GM12878 (cell line): Measurements from ENCODE around the gene TACSTD2. TPM values are rescaled to one million over a fixed set of nuclear protein-coding genes. Genes with fewer than 3 reads are reported as not detected.

ENCODE experiments used
- ATAC-seq: fragments of 200-7000 bp; cut with Tn5 transposase; 3 replicates; pipeline ENCODE4 v1.9.1; 2020; ENCODE audit warnings: mild to moderate bottlenecking, moderate library complexity
- BruUV-seq: library from RNA; stranded (reverse); fragments of 400-500 nt; replicated peaks from 2 replicates; lab custom pipeline; 2021; lab: Mats Ljungman, UMichigan
- CTCF ChIA-PET: fragments of 300-600 bp; sonication (Branson Sonifier 250); formaldehyde crosslinking; extraction: SDS; loops from one replicate; lab custom pipeline; 2021; ENCODE audit warnings: inconsistent platforms; lab: Yijun Ruan, JAX
- POLR2A ChIA-PET: fragments of 350-600 bp; formaldehyde crosslinking; extraction: SDS; loops from one replicate; lab custom pipeline; 2021; ENCODE audit warnings: inconsistent platforms; lab: Charles Lee
- RAD21 ChIA-PET: fragments of 300-600 bp; sonication (Branson Sonifier 250); formaldehyde crosslinking; loops from one replicate; lab custom pipeline; 2023; ENCODE audit warnings: antibody characterized with exemption; ENCODE audit not compliant: unreplicated experiment; lab: Charles Lee
- SMC1A ChIA-PET: fragments of 300-600 bp; sonication (Branson Sonifier 250); formaldehyde crosslinking; loops from one replicate; lab custom pipeline; 2023; ENCODE audit not compliant: unreplicated experiment, uncharacterized antibody; lab: Charles Lee
- DNase-seq: peaks from one replicate; pipeline ENCODE4 v3.0.0-alpha.2; 2011; ENCODE audit warnings: low read depth, low spot score
- FAIRE-seq: peaks from 3 replicates; lab custom pipeline; 2011; peaks lifted over from hg19 to GRCh38; lab: Jason Lieb, UNC
- H2AFZ ChIP-seq: 2 replicates; pipeline ENCODE4 v1.6.0; 2011; ENCODE audit warnings: low read depth, low read length, control low read depth; ENCODE audit not compliant: control insufficient read depth
- H3K27ac ChIP-seq: 2 replicates; pipeline ENCODE4 v1.5.1; 2011; ENCODE audit warnings: control low read depth; ENCODE audit not compliant: control insufficient read depth, insufficient read depth
- H3K27me3 ChIP-seq, 2 experiments: replicated peaks in 1 of 2; 2 replicates each; pipeline versions ENCODE4 v1.6.0 to v1.6.1; 2011; ENCODE audit warnings: low read length in 1 of 2; ENCODE audit not compliant: control insufficient read depth in 2 of 2, insufficient read depth in 2 of 2
- H3K36me3 ChIP-seq, 2 experiments: 2 replicates each; pipeline ENCODE4 v1.5.1; 2011; ENCODE audit warnings: low read length in 1 of 2; ENCODE audit not compliant: control insufficient read depth in 2 of 2, insufficient read depth in 2 of 2
- H3K4me1 ChIP-seq: 2 replicates; pipeline ENCODE4 v1.6.1; 2011; ENCODE audit warnings: mild to moderate bottlenecking, low read length, moderate library complexity, mixed read lengths; ENCODE audit not compliant: control insufficient read depth, insufficient read depth
- H3K4me2 ChIP-seq: 2 replicates; pipeline ENCODE4 v1.6.0; 2011; ENCODE audit warnings: control low read depth; ENCODE audit not compliant: control insufficient read depth, insufficient read depth
- H3K4me3 ChIP-seq: fragments of 200-600 bp; sonication (generic); 2 replicates; pipeline ENCODE4 v1.5.1; 2016
- H3K79me2 ChIP-seq: 2 replicates; pipeline ENCODE4 v1.6.0; 2011; ENCODE audit warnings: low read length; ENCODE audit not compliant: control insufficient read depth, insufficient read depth
- H3K9ac ChIP-seq: 2 replicates; pipeline ENCODE4 v1.8.0; 2011; ENCODE audit warnings: low read length, control low read depth, mixed read lengths; ENCODE audit not compliant: control insufficient read depth, insufficient read depth
- H3K9me3 ChIP-seq: replicated peaks from 3 replicates; pipeline ENCODE4 v1.5.1; 2011; ENCODE audit warnings: mild to moderate bottlenecking, low read length; ENCODE audit not compliant: control insufficient read depth, insufficient read depth
- H4K20me1 ChIP-seq: 2 replicates; pipeline ENCODE4 v1.6.0; 2011; ENCODE audit not compliant: control insufficient read depth, insufficient read depth
- RAD21 ChIP-seq: IDR thresholded peaks from 2 replicates; pipeline ENCODE4 v1.6.1; 2011; ENCODE audit warnings: mild to moderate bottlenecking, low read depth, low read length, moderate library complexity; ENCODE audit not compliant: insufficient read depth
- ZBTB4 ChIP-seq: fragments of 450-650 bp; formaldehyde crosslinking; IDR thresholded peaks from 2 replicates; pipeline ENCODE4 v1.4.0; 2022; ENCODE audit warnings: mild to moderate bottlenecking, moderate library complexity
- WGBS: methylation state at CpG from one replicate; pipeline ENCODE4 v1.1.6; 2016; ENCODE audit warnings: low lambda C conversion rate; ENCODE audit not compliant: insufficient replicate concordance, insufficient coverage; ENCODE audit errors: missing lambda C conversion rate; 5-methylcytosine and 5-hydroxymethylcytosine counted together
- in situ Hi-C: fragments of 300-500 bp; cut with MboI; formaldehyde crosslinking; loops from 9 replicates; pipeline ENCODE4 v1.14.3; 2018; ENCODE audit warnings: mixed read lengths
- intact Hi-C: fragments of 100-400 bp; cut with micrococcal nuclease; formaldehyde crosslinking; loops from one replicate; pipeline ENCODE4 v1.14.2; 2022; ENCODE audit not compliant: unreplicated experiment
- polyA plus RNA-seq, 11 experiments: library from polyadenylated mRNA; depleted of rRNA in 4 of 11; unstranded in 6 of 11; stranded (reverse) in 5 of 11; fragments of >200 nt; fragmentation: Nextera tagmentation in 4 of 11; fragmentation: Illumina TruSeq in 1 of 11; extraction: Ambion mirVana in 4 of 11; extraction: Trizol in 1 of 11; gene quantifications; 1 replicate in 1 of 11; 2 replicates in 10 of 11; pipeline versions ENCODE4 v1.2.1 to v1.2.3, GENCODE V29; 2011 to 2016; ENCODE audit warnings: inconsistent platforms in 2 of 11, missing spikeins in 2 of 11, low read depth in 1 of 11
- total RNA-seq, 4 experiments: library from RNA; depleted of rRNA in 3 of 4; stranded (reverse); fragments of >200 nt in 3 of 4; fragmentation: Illumina TruSeq in 1 of 4; extraction: Trizol in 1 of 4; gene quantifications; 2 replicates each; pipeline versions ENCODE4 v1.2.1 to v1.2.3, GENCODE V29; 2013 to 2021

The TACSTD2 gene
- total and polyA plus RNA-seq, 10 of the 15 experiments (the other 5 are each of a cell fraction or from before 2014, with no cell fraction given): 0.56 to 9.4 (median 3.7) TPM

DNA sequence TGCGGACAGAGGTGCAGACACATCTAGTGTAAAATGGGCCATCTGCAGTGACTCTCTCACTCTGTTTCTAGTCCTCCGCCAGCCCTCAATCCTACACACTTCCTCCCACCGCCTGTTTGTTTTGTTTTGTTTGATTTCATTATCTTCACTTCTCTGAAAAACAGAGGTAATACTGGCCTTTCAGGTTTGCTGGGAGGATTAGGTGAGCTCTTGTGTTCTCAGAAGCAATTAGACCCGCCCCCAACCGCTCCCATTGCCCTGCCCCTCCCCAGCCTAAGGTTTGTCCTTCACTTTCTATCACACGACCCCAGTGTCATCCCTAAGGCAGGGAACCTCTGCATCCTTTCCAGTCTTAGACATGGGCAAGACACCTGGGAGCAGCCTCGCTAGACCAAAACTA, 43.2 kb upstream of the TACSTD2 start:
- H3K4me2 ChIP-seq: no peak overlapping the region
- WGBS: 51% methylated on average over 7 of the region's 7 CpGs
- no peaks in the 10 kb centered on the region for H3K9me3 ChIP-seq
- H3K4me1 ChIP-seq: no peaks in the 10 kb centered on the region
- DNase-seq (no peak), FAIRE-seq (no peak), ATAC-seq (no peak)
- H2AFZ ChIP-seq: no peak overlapping the region
- in situ Hi-C loops: no loop called here
- no peaks in the 10 kb centered on the region for H3K79me2 ChIP-seq
- ChIA-PET POLR2A (no interaction called here), CTCF (no interaction called here), SMC1A (no interaction called here), RAD21 (interaction anchor here (0.6 kb wide), 1 partner anchor 1046 kb away, joined by 3 read pairs; no protein-coding TSS in a partner anchor)
- no TSS peak for BruUV-seq
- intact Hi-C loops: no loop called here
- no peak for TF ChIP-seq RAD21
- no peak for TF ChIP-seq ZBTB4 (CRISPR knock-in tag)
- no peak overlapping the region for H3K9ac ChIP-seq
- H3K36me3 ChIP-seq: no peaks in the 10 kb centered on the region
- no peak overlapping the region for H3K27ac ChIP-seq
- no peak overlapping the region for H3K4me3 ChIP-seq
- H3K27me3 ChIP-seq: no peaks in the 10 kb centered on the region
- H4K20me1 ChIP-seq: no peaks in the 10 kb centered on the region
